Transverse colon (tissue), 4 donors: Measurements from ENCODE around the gene LYSMD1. TPM values are rescaled to one million over a fixed set of nuclear protein-coding genes. Genes with fewer than 3 reads are reported as not detected.
A peak's percentile ranks its signal among the peaks of the same experiment; 100 is the strongest.
"Not testable (repeated sequence)": the region's sequence is repeated elsewhere in the genome, so short reads cannot be mapped to it uniquely, and the experiment has no call there.

Source experiments
- DNase-seq: peaks from one replicate; pipeline ENCODE4 v3.0.0-alpha.2; 2019
- H3K27ac ChIP-seq, 4 donors: fragments of 200-600 bp; sonication (generic); 2 replicates each; pipeline ENCODE4 v1.5.1; 2016 to 2018; ENCODE audit warnings: inconsistent platforms in 4 of 4
- H3K27me3 ChIP-seq: fragments of 200-600 bp; sonication (generic); 2 replicates; pipeline ENCODE4 v1.5.1; 2017; ENCODE audit warnings: inconsistent platforms
- H3K36me3 ChIP-seq, 4 donors: fragments of 200-600 bp; sonication (generic); 2 replicates each; pipeline ENCODE4 v1.5.1; 2017 to 2019; ENCODE audit warnings: inconsistent platforms in 4 of 4
- H3K4me1 ChIP-seq, 4 donors: fragments of 200-600 bp; sonication (generic); 2 replicates each; pipeline ENCODE4 v1.5.1; 2017 to 2020; ENCODE audit warnings: inconsistent platforms in 4 of 4
- H3K4me3 ChIP-seq, 4 donors: fragments of 200-600 bp; sonication (generic); 1 replicate in 1 of 4; 2 replicates in 3 of 4; pipeline versions ENCODE4 v1.5.1 to v1.6.1; 2017 to 2019; ENCODE audit warnings: inconsistent platforms in 4 of 4
- H3K9me3 ChIP-seq, 2 donors: fragments of 200-600 bp; sonication (generic); 2 replicates each; pipeline ENCODE4 v1.5.1; 2017 to 2019; ENCODE audit warnings: inconsistent platforms in 2 of 2
- CTCF ChIP-seq, 5 experiments: fragments of 200-600 bp in 3 of 5; fragments of 450-650 bp in 2 of 5; sonication (generic) in 3 of 5; IDR thresholded peaks; 1 replicate in 2 of 5; 2 replicates in 3 of 5; pipeline ENCODE4 v1.5.1; 2016 to 2017; ENCODE audit warnings: antibody characterized with exemption in 5 of 5, inconsistent platforms in 3 of 5, mild to moderate bottlenecking in 2 of 5, moderate library complexity in 1 of 5
- EP300 ChIP-seq: sonication (generic); formaldehyde crosslinking; IDR thresholded peaks from one replicate; pipeline ENCODE4 v1.6.1; 2017; ENCODE audit warnings: antibody characterized with exemption, low read depth
- POLR2A ChIP-seq: fragments of 450-650 bp; IDR thresholded peaks from one replicate; pipeline ENCODE4 v1.6.1; 2016; ENCODE audit warnings: antibody characterized with exemption, mild to moderate bottlenecking, moderate library complexity
- POLR2AphosphoS5 ChIP-seq, 3 donors: sonication (generic); formaldehyde crosslinking; IDR thresholded peaks; one replicate each; pipeline ENCODE4 v1.6.1; 2016; ENCODE audit warnings: antibody characterized with exemption in 3 of 3
- WGBS, 2 donors: methylation state at CpG; one replicate each; pipeline ENCODE4 v1.1.5; 2018; ENCODE audit warnings: low coverage in 1 of 2; 5-methylcytosine and 5-hydroxymethylcytosine counted together
- in situ Hi-C, 4 donors: fragments of 200-750 bp; cut with MboI; loops; one replicate each; pipeline versions ENCODE4 v1.15.0 to v1.15.1; 2017; ENCODE audit warnings: low sequenced_read_pairs in 3 of 4, low pct_ligation_motif_present in 1 of 4, low pct_unique_long_range_greater_than_20kb in 1 of 4
- intact Hi-C: fragments of 100-400 bp; cut with DNase I; formaldehyde crosslinking; loops from one replicate; pipeline ENCODE4 v1.15.1; 2023; ENCODE audit warnings: low total_unique reads
- total RNA-seq, 4 donors: library from RNA; depleted of rRNA; stranded (reverse); fragments of >200 nt; gene quantifications; one replicate each; pipeline ENCODE4 v1.1.0, GENCODE V29; 2016

Gene LYSMD1
- total RNA-seq, 4 donors from 2014 or later, result 1.4 to 15.7 (median 7.3) TPM

- Histone ChIP-seq H3K27me3 (no peaks in the 10 kb centered on the region), H3K27ac (no peak overlapping the region), H3K36me3 (no peaks in the 10 kb centered on the region), H3K4me3 (no peak overlapping the region), H3K9me3 (no peaks in the 10 kb centered on the region), H3K4me1 (peaks cover 9 to 38% (median 26%) of the 10 kb centered on the region in 4 donors)
- no peak for DNase-seq
- 50 to 55% methylated on average over 2 to 6 of the region's 6 CpGs for WGBS, 2 donors
- intact Hi-C loops, result no loop called here
- in situ Hi-C loops, result no loop called here
- TF ChIP-seq CTCF (IDR thresholded peaks at IDR 0.05) (no peak), POLR2A (no peak), EP300 (no peak), POLR2AphosphoS5 (IDR thresholded peaks at IDR 0.05) (no peak)
Measured at GRCh38 chr1:151193304-151193703, 27.6 kb upstream of the LYSMD1 start.

GRCh38 chr1:151192047-151192446, 26.3 kb upstream of the LYSMD1 start:
- H3K36me3 ChIP-seq, result no peaks in the 10 kb centered on the region
- H3K4me1 ChIP-seq, result peaks cover 17 to 41% (median 22%) of the 10 kb centered on the region in 4 donors
- TF ChIP-seq POLR2A (no peak), EP300 (no peak), CTCF (IDR thresholded peaks at IDR 0.05) (no peak), POLR2AphosphoS5 (IDR thresholded peaks at IDR 0.05) (no peak)
- no peak overlapping the region for H3K27ac ChIP-seq
- DNase-seq, result no peak
- WGBS, 2 donors, result 68% methylated on average over 7 of the region's 7 CpGs; no CpG with 5 or more reads in 1 of the 2 donors
- no peaks in the 10 kb centered on the region for H3K9me3 ChIP-seq
- in situ Hi-C loops (no loop called here), intact Hi-C loops (no loop called here)
- H3K4me3 ChIP-seq, result no peak overlapping the region
- H3K27me3 ChIP-seq, result no peaks in the 10 kb centered on the region

- H3K27ac ChIP-seq, result peak within 1 kb of the TSS; percentile 85 to 93 (median 90)
- in situ Hi-C loops, result no loop called here
- H3K27me3 ChIP-seq, result no peaks in the 10 kb centered on the region
- H3K4me3 ChIP-seq, result peak within 1 kb of the TSS; percentile 67 to 94 (median 86)
- WGBS, 2 donors, result 0 to 1% methylated on average over 25 to 42 of the region's 42 CpGs
- TF ChIP-seq POLR2A, result peak; percentile 75
- peak; percentile 76 to 86 (median 84) for TF ChIP-seq POLR2AphosphoS5 (IDR thresholded peaks at IDR 0.05)
- no peak for TF ChIP-seq EP300
- TF ChIP-seq CTCF (IDR thresholded peaks at IDR 0.05), result peak; percentile 20 to 69 (median 31)
- intact Hi-C loops, result no loop called here
- no peaks in the 10 kb centered on the region for H3K9me3 ChIP-seq
- H3K36me3 ChIP-seq, result peaks cover 0 to 8% (median 4%) of the 10 kb centered on the region in 4 donors
- DNase-seq, result peak; percentile 90
- peaks cover 16 to 36% (median 21%) of the 10 kb centered on the region in 4 donors for H3K4me1 ChIP-seq
Measured at GRCh38 chr1:151189637-151190445, 24.1 kb upstream of the LYSMD1 start, which contains the start of gene VPS72. Gene VPS72, minus strand, starts transcription at chr1:151190197. Its CDS starts 76 bp downstream, at chr1:151190121.

- intact Hi-C loops, result not testable (repeated sequence)
- H3K4me3 ChIP-seq, result peak overlapping the region in 2 of 4 donors; percentile 67 to 93
Measured at GRCh38 chr1:151188667-151189066, 23.0 kb upstream of the LYSMD1 start.

More at GRCh38 chr1:151188667-151189066, 23.0 kb upstream of the LYSMD1 start:
- DNase-seq, in situ Hi-C loops, H3K27me3 ChIP-seq, H3K9me3 ChIP-seq: not testable (repeated sequence)
- WGBS, 2 donors, result 75% methylated on average over 8 of the region's 8 CpGs; no CpG with 5 or more reads in 1 of the 2 donors
- H3K36me3 ChIP-seq, result peaks cover 0 to 20% (median 10%) of the 10 kb centered on the region in 4 donors
- peak overlapping the region; percentile 85 to 93 (median 90) for H3K27ac ChIP-seq
- H3K4me1 ChIP-seq, result peaks cover 16 to 34% (median 21%) of the 10 kb centered on the region in 4 donors
